ENCODE measurements around the gene SP6.

DNA sequence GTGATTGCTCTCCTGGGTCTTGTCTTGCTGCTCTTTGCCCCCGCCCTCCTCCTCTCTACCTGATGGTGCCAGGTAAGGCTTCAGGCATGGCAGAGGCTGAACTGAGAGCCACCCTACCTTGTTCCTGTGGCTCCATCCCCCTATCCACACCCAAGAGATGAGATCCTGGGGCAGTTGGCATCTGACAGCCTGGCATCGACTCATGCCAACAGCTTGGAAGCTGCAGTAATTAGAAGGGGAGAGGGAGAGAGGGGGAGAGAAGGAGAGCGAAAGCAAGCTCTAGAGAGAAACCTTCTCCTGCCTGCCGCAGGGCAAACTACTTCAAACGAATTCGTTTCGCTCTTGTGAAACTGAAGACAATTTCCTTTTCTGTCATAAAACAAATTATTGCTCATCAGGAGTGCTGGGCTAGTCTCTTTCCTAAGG, 13.8 kb upstream of the SP6 start:
- TF ChIP-seq POLR2A (IDR thresholded peaks at IDR 0.05), result no peak
- TF ChIP-seq, protein P1, sequence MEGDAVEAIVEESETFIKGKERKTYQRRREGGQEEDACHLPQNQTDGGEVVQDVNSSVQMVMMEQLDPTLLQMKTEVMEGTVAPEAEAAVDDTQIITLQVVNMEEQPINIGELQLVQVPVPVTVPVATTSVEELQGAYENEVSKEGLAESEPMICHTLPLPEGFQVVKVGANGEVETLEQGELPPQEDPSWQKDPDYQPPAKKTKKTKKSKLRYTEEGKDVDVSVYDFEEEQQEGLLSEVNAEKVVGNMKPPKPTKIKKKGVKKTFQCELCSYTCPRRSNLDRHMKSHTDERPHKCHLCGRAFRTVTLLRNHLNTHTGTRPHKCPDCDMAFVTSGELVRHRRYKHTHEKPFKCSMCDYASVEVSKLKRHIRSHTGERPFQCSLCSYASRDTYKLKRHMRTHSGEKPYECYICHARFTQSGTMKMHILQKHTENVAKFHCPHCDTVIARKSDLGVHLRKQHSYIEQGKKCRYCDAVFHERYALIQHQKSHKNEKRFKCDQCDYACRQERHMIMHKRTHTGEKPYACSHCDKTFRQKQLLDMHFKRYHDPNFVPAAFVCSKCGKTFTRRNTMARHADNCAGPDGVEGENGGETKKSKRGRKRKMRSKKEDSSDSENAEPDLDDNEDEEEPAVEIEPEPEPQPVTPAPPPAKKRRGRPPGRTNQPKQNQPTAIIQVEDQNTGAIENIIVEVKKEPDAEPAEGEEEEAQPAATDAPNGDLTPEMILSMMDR (IDR thresholded peaks at IDR 0.05), result no peak
